GM18861 (cell line): ENCODE data around the gene GBX1.

ENCODE experiments used
- ATAC-seq: cut with Tn5 transposase; IDR thresholded peaks from one replicate; pipeline ENCODE4 v1.9.1; 2021; ENCODE audit not compliant: unreplicated experiment

Gene GBX1

DNA sequence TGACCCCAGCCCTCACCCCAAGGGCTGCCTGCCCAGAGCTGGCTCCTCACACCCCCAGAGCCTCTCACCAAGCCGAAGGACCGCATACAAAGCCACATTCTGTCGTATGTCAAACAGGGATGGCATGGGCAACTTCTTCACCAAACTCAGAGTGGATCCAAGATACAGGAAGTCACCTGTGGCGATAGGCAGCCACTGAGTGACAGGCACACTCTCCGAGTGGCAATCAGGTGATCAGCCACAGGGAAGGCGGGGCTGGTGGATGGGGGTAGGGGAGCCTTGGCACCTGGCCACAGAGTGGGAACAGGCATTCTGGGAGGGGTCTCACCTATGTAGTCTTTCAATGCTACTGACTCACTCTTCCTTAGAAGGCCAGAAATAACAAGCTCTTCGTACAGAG lies 26.7 kb upstream of the GBX1 start:
- ATAC-seq = no peak

DNA sequence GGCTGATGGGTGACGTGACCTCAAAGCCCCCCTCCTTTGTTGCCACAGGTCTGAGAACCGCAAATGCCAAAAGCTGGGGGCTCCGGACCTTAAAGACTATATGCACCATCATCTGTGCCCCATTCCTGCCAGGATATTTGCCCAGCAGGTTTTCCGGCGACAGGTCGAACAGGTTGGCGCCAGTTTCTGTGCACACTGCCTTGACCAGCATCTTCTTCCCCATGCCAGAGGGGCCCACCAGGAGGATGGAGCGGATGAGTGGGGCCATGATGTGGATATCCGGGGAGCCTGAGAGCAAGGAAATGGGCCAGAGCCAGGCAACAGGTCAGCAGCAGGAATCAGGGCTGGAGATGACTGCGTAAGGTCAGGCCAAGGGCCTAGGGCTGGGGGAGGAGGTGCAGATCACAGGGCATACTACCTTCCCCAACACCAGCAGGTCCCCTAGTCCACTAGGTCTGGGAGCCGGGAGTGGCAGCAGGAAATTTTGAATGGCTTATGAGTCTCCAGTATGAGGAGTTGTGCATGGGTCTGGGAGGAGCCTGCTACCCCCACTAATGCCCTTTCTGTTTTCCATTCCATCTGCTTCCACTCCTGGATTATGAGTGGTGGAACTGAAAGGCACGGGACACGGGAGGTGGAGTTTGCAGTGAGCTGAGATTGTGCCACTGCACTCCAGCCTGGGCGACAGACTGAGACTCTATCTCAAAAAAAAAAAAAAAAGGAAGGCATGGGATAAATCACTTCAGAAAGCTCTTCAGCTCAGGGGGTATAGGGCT lies 25.9 kb upstream of the GBX1 start:
- no peak for ATAC-seq

DNA sequence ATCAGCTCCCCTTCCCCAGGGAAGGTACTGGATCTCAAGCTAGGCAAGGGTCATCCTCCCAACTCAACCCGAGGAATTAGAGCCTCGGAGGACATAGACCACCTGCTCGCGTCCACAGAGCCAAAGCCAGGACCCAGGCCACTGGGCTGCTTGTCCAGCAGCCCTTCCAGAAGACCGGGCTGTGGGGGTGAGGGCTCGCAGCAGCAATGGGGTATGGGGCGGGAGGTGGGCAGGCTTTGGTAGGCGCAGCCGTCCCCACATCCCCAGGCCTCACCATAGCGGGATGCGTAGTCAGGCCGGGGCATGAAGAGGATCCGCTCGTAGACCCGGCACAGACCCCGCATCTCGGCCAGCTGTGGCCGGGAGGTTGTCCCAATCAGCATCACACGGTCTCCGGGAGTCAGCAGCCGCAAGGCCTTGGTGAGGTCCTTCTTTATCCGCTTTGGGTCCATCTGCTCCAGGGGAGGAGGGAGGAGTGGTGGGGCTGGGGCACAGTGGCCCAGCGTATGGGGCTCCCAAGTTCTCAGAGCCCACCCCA lies 24.6 kb upstream of the GBX1 start:
- no peak for ATAC-seq

DNA sequence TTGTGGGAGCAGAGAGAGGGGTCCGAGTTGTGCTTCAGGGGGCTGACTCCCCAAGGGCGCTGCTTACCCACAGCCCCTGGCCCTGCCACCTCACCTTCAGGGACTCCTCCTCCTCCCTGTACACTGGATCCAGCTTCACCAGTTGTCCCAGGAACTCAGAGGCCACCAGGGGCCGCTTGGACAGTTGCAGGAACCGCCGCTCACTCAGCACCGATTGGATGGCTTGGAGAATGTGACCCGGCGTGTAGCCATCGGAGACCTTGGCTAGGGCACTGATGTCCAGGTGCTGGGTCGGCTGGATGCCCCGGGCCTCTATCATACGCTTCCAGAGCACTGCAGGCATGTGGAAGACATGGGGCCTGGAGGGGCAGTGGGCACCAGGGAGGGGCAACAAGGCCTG lies 24.1 kb upstream of the GBX1 start:
- no peak for ATAC-seq

DNA sequence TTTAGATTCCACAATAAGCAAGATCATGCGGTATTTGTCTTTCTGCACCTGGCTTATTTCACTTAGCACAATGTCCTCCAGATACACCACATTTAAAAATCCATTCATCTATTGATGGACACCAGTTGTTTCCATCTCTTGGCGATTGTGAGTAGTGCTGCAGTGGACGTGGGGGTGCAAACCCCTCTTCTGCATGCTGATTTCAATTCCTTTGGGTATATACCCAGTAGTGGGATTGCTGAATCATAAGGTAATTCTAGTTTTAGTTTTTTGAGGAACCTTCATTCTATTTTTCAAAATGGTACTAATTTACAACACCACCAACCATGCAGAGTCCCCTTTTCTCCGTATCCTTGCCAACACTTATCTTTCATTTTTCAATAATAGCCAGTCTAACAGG lies 21.5 kb upstream of the GBX1 start:
- no peak for ATAC-seq

DNA sequence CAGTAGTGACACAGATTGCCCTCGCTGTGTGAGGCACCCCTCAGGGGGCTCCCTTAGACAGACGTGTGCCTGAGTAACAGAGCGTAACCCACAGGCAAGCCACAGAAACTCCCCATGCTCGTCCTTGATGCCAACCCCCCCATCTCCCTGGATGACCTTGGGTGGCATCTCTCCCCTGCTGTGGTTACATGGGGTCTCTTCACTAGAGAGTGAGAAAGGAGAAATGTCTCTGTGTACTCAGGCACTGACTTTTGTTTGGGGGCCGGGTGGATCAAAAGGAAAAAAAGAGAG lies 20.7 kb upstream of the GBX1 start:
- ATAC-seq = no peak

DNA sequence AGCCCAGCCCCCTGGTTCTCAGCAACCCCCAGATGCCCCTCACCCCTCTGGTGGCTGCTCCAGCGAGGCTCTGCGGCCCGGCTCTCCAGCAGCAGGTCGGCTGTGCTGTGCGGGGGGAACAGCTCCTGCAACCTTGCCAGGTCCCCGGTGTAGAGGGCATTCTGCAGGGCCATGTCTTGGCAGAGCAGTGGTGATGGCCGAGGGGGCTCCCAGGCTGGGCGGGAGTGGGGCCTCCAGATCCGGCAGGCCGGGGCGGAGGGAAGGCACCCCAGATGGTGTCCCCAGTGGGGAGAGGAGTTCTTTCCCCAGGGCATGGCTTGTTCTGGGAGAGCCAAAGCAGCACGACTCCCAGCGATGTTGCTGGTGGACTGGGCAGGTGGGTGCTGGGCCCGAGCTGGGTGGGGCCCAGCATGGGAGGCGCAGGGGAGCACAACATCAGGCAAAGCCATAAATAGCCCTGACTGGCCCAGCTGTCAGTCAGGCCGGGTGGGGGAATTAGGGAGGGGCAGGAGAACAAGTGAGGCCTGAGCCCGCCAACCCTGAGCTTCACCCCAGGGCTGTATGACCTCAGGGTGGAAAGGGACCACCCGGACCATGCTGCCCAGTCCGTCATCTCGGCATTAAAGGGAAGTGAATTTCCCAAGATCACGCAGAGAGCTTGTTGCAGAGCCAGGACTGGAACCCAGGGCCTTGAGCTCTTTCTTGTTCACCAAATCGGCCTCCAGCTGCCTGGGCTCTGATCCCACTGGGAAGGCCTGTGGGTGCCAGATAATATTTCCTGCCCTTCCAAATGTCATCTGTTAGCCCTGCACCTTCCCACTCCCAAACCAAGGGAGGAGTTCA lies 20.1 kb upstream of the GBX1 start:
- no peak for ATAC-seq

DNA sequence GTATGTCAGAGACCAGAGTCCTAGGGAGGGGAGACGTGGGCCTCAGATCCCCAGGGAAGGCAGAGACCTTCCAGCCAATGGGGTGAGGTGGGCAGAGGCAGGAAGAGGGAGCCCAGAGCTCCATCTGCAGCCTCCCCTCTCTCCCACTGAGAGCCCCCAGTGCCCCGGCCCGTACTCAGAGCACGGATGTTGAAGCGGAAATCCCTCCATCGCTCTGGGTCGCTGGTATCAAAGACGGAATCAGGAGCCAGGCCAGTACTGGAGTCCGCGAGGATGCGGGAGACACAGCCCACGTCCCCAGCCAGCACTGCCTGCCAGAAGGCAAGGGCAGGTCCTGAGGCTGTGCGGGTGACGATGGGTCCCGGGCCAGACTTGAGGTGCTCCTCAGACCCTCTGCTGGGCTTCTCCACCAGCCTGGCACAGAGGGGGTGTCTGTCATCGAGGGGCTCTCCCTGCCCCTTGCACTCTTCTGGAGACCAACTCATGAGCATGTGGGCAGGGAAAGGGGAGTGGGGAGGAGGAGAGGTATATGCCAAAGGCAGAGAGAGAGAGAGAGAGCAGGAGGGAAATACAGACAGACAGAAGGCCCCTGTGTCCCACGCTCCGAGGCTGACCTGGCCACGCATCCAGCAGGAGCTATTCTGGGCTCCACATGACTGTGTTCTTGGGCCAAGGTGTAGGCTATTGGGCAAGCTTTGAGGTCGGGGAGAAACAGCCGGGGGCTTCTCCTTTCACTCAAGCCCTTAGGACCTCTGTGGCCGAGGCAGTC lies 19.3 kb upstream of the GBX1 start, which contains the start of gene ASB10:
ASB10 (minus strand) TSS at position 611 of the 769 bp plus-strand sequence; CDS start at position 491, 120 bp downstream.
- no peak for ATAC-seq

DNA sequence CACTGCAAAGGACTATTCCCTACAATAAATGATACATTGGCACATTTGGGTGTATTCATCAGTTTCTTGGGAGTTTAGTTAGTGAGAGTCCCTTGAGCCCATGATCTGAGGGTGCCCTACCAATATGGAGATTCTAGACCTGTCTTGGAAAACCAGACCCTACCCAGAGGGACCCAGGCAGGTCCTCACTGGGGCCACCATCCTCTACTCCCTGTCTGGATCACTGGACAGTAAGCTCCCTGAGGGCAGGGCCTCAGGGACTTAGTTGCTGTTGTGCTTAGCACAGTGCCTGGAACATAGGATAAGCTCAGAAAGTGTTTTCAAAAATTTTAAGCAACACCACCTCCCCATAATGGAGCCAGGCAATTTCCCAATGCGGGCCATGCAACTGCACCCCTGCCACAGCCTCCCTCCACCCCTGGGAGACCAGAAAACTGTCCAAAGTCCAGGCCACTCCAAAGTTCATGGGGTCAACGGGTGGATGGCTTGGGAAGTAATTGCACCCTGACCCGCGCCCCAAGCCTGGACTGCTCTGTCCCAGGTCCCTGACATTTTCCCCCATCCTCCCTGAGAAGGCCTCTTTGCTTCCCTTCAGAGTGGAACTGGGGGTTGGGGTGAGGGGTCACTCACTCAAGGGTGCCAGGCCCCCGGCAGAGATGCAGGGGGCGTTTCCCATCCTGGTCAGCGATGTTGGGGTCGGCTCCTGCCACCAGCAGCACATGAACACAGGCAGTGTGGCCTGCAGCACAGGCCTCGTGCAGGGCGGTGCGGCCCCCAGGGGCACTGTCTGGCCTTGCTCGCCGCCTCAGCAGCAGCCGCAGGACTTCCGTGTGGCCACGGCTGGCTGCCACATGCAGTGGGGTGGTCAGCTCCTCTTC lies 18.5 kb upstream of the GBX1 start:
- no peak for ATAC-seq

DNA sequence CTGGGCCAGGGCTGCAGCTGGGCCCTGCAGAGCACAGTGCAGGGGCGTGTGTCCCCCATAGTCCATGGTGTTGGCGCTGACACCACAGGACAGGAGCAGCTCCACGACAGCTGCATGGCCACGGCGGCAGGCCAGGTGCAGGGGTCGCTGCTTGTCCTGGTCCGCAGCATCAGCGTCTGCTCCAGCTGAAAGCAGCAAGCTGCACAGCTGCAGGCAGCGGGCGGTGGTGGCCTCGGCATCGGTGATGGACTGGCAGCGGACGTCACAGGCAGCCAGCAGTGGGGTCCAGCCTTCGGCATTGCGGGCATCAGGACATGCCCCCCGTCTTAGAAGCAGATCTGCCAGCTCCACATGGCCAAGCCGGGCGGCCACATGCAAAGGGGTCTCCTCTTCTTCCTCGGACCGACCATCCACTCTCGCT lies 13.5 kb upstream of the GBX1 start:
- no peak for ATAC-seq

DNA sequence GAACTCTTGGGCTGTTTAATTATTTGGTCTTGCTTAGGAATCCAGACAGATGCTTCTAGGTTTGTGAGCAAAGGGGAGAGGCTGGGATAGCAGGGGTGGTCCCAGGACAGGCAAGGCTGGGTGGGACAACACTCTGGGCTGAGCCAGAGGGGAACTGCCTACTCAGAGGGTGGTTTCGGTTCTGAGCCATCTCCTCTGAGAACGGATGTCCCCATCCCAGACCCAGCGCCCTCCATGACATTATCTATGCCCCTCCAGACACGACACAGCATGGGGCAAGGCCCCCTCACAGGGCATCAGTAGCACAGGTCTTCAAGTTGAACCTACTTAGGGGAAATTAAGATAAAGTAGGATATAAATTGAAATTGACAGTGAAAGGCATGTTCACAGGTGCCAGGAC lies 12.5 kb upstream of the GBX1 start:
- no peak for ATAC-seq

DNA sequence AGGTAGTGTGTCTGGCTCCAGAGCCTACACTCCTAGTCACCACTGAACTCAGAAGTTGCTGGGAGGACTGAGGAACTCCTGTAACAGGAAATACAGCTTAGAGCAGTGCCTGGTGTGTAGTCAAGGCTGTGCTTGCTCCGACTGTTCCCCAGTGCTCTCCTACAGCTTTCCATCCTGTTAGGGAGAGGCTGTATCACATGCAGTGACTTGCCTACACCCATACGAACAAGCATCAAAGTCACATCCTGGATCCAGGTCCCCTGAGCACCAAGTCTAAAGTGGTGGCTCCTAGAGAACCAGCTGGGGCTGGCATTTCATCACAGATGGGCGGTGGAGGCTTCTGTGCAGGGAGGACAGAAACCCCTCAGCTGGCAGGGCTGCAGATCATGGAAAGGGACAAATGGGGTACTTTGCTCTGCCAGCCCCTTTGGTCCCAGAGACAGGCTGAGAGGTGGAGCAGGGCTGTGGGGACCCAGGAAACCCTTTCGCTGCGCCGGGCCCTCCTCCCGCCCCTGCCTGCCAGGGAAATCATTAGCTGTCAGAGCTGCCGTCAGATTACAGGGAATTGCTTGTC lies 11.9 kb upstream of the GBX1 start:
- ATAC-seq = no peak

DNA sequence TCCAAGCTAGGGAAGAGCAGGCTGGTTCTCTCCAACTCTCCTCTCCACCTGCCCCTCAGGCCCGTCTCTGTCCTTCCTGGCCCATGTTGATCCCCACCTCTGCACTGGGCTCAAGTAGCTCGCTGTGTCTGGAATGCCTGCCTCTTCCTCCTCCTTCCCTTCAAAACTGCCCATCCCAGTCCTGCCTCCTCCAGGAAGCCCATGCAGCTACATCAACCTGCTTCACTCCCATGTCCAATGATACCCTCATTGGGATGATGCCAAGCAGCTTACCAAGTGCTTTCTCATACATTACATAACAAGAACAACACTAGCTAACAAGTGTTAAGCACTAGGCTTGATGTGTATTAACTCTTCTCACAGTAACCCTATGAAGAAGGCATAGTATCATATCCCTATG lies 11.3 kb upstream of the GBX1 start:
- ATAC-seq = no peak

DNA sequence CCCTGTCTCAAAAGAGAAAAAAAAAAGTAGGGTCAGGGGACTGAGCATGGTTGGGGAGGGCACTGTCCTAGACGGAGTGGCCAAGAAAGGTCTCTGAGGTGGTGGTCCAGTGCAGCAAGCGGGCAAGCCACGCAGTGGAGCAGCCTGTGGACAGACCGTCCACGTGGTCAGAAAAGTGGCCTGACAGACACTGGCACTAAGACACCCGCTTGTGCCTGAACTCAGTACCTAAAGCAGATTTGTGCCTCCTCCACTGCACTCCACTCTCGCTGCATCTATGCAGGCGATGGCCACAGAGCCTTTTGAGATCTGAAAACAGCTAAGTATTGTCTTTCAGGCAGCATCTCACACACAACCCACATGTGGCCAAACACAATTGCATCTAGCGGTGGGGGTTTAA lies 10.7 kb upstream of the GBX1 start:
- ATAC-seq = no peak

DNA sequence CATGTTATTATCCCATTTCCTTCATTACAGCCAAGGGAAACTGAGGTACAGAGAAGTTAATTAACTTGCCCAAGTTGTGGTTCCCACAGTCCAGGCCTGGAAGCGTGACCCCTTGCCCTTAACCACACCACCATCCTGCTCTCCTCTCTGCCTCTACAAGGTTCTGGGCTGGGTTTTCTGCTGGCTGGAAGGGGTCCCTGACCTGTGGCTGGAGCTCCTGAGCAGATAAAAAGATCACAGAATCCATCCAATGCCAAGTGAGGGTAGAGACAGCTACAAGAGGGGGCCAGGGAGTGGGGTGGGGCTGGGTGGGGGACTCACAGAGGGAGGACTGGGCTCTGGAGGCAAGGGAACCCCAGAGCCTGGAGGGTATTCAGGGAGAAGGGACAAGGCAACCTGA lies 9.8 kb upstream of the GBX1 start:
- ATAC-seq = no peak

DNA sequence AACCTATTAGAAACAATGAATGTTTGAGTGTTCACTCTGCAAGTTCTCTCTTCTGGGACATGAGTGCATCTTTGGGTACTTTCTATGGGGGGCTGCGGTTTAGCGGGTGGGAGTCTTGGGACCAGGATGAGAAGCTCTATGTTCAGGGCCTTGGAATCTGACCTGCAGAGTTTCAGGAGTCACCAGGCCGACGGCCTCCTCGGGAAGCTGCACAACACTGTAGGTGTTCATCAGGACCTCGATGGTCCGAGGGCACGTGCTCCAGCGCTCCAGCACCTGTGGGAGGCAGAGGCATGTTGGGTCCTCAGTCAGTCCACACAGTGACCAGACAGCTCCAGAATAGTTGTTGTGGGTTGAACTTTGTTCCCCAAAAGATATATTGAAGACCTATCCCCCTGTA lies 8.9 kb upstream of the GBX1 start:
- ATAC-seq = no peak

DNA sequence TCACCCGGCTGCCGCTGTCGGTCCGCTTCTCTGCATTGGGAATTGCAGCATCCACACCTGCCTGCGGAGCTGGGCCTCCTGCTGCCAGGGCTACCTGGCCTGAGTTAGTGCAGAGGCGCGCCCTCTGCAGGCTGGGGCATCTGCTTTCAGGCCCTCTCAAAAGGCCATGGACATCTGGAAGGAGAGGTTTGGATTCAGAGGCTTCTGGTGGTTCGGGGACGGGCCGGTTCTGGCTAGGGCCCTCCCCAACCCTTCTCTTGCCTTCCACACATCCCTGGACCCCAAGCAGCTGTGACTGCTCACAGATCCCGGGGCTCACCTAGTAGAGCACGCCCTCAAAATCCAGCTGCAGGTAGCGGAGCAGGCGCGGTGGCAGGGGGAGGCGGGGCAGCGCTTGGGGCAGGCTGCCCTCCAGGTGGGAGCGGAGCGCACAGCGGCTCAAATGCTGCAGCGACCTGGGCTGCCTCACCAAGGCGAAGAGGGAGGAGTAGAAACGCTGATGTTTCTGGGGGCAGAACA lies 8.4 kb upstream of the GBX1 start:
- no peak for ATAC-seq

DNA sequence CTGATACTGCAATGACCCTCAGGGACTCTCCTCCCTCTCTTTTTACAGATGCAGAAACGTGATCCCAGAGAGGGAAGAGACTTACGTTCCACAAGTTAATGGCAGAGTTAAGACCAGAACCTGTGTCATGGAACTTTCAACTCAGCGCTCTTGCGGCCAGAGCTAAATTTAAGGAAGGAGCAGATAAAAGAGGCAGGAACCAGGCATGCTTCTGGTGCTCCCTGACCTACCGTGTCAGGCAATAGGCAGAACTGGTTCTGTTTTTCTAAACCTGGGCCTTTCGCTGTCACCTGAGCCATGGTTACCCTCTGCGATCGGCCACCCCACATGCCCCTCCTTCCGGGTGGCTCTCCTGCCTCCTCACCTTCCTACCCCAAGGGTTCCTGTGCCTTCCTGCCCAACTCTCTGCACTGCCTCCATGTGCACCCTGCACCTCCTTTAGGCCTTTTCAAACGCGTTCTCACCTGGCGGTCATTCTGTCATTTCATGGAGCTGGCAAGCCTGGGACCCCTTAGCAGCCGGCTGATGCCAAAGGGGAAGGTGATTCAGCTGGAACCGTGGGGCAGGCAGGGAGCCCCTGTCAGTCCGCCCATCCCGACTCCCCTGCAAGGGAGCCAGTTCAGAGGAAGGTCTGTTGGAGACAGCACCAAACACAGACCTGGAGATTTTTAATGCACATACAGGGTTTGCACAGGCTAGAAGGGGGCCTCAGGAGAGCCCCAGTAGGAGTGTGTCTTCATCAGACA lies 7.7 kb upstream of the GBX1 start:
- no peak for ATAC-seq
